H9 (cell line): ENCODE results near the gene GIPC3. TPM values are rescaled to one million over a fixed set of nuclear protein-coding genes. Genes with fewer than 3 reads are reported as not detected.

ENCODE experiments used
- DNase-seq: peaks from one replicate; pipeline ENCODE4 v3.0.0-alpha.2; 2017
- H2AFZ ChIP-seq: one replicate; pipeline ENCODE4 v1.6.1; 2013; ENCODE audit warnings: mild to moderate bottlenecking, low read length, control low read depth, moderate library complexity
- H2AK5ac ChIP-seq: 2 replicates; pipeline ENCODE4 v1.6.1; 2013; ENCODE audit warnings: low read length, control low read depth, mixed read lengths; ENCODE audit not compliant: insufficient read length
- H2BK120ac ChIP-seq: one replicate; pipeline ENCODE4 v1.6.1; 2013; ENCODE audit warnings: low read depth, mild to moderate bottlenecking, low read length, control low read depth, inconsistent platforms; ENCODE audit not compliant: poor library complexity, severe bottlenecking
- H2BK12ac ChIP-seq: 2 replicates; pipeline ENCODE4 v1.6.1; 2013; ENCODE audit warnings: low read length, control low read depth, mixed read lengths, low read depth; ENCODE audit not compliant: insufficient read length
- H2BK15ac ChIP-seq: 2 replicates; pipeline ENCODE4 v1.6.1; 2013; ENCODE audit warnings: low read depth, low read length, control low read depth
- H2BK20ac ChIP-seq: one replicate; pipeline ENCODE4 v1.6.1; 2013; ENCODE audit warnings: low read depth, mild to moderate bottlenecking, low read length, control low read depth, inconsistent platforms; ENCODE audit not compliant: poor library complexity, severe bottlenecking
- H2BK5ac ChIP-seq: 2 replicates; pipeline ENCODE4 v1.6.1; 2013; ENCODE audit warnings: low read length, control low read depth, mixed read lengths; ENCODE audit not compliant: insufficient read length
- H3K14ac ChIP-seq: 2 replicates; pipeline ENCODE4 v1.6.1; 2013; ENCODE audit warnings: low read length, control low read depth; ENCODE audit not compliant: insufficient read depth
- H3K18ac ChIP-seq: 2 replicates; pipeline ENCODE4 v1.6.1; 2013; ENCODE audit warnings: low read depth, mild to moderate bottlenecking, mixed read lengths, low read length, control low read depth; ENCODE audit not compliant: insufficient read length
- H3K23ac ChIP-seq: 2 replicates; pipeline ENCODE4 v1.6.1; 2013; ENCODE audit warnings: low read length, control low read depth, mixed read lengths, low read depth; ENCODE audit not compliant: insufficient read length
- H3K23me2 ChIP-seq: 2 replicates; pipeline ENCODE4 v1.6.1; 2013; ENCODE audit warnings: low read depth, mild to moderate bottlenecking, mixed read lengths, low read length, control low read depth; ENCODE audit not compliant: insufficient read length, poor library complexity, severe bottlenecking
- H3K27ac ChIP-seq: 2 replicates; pipeline ENCODE4 v1.5.1; 2013; ENCODE audit warnings: low read length, control low read depth, mixed read lengths, low read depth; ENCODE audit not compliant: insufficient read length
- H3K27me3 ChIP-seq: 2 replicates; pipeline ENCODE4 v1.6.1; 2013; ENCODE audit warnings: low read length, control low read depth, inconsistent platforms; ENCODE audit not compliant: insufficient read depth
- H3K4ac ChIP-seq: 2 replicates; pipeline ENCODE4 v1.6.1; 2013; ENCODE audit warnings: low read depth, mild to moderate bottlenecking, control low read depth, inconsistent platforms, low read length, moderate library complexity
- H3K4me1 ChIP-seq: 2 replicates; pipeline ENCODE4 v1.6.1; 2013; ENCODE audit warnings: low read length, control low read depth, inconsistent platforms; ENCODE audit not compliant: insufficient read depth
- H3K4me2 ChIP-seq: 2 replicates; pipeline ENCODE4 v1.6.1; 2013; ENCODE audit warnings: low read length, control low read depth, mixed read lengths; ENCODE audit not compliant: insufficient read length, insufficient read depth
- H3K56ac ChIP-seq: 2 replicates; pipeline ENCODE4 v1.6.1; 2013; ENCODE audit warnings: low read depth, mild to moderate bottlenecking, mixed read lengths, low read length, control low read depth; ENCODE audit not compliant: insufficient read length
- H3K79me1 ChIP-seq: 2 replicates; pipeline ENCODE4 v1.6.1; 2013; ENCODE audit warnings: low read depth, mild to moderate bottlenecking, moderate library complexity, low read length, control low read depth, inconsistent platforms; ENCODE audit not compliant: insufficient read depth, poor library complexity, severe bottlenecking
- H3K79me2 ChIP-seq: 2 replicates; pipeline ENCODE4 v1.6.1; 2013; ENCODE audit warnings: low read length, control low read depth, inconsistent platforms; ENCODE audit not compliant: insufficient read depth
- H3K9ac ChIP-seq: 2 replicates; pipeline ENCODE4 v1.6.1; 2013; ENCODE audit warnings: low read length, control low read depth, mixed read lengths; ENCODE audit not compliant: insufficient read length; ENCODE audit errors: extremely low read depth
- H3K9me3 ChIP-seq: one replicate; pipeline ENCODE4 v1.6.1; 2013; ENCODE audit warnings: low read depth, low read length, inconsistent platforms; ENCODE audit not compliant: control insufficient read depth
- H3T11ph ChIP-seq: one replicate; pipeline ENCODE4 v1.6.1; 2013; ENCODE audit warnings: mild to moderate bottlenecking, low read length, control low read depth, inconsistent platforms
- H4K20me1 ChIP-seq: one replicate; pipeline ENCODE4 v1.6.1; 2013; ENCODE audit not compliant: control insufficient read depth, insufficient read length, insufficient read depth
- H4K5ac ChIP-seq: 2 replicates; pipeline ENCODE4 v1.6.1; 2013; ENCODE audit warnings: low read depth, mild to moderate bottlenecking, mixed read lengths, low read length, control low read depth; ENCODE audit not compliant: insufficient read length
- H4K8ac ChIP-seq: replicated peaks from 2 replicates; pipeline ENCODE4 v1.6.1; 2013; ENCODE audit warnings: low read length, control low read depth, mixed read lengths, low read depth; ENCODE audit not compliant: insufficient read length
- H4K91ac ChIP-seq: 2 replicates; pipeline ENCODE4 v1.6.1; 2013; ENCODE audit warnings: low read depth, mild to moderate bottlenecking, moderate library complexity, mixed read lengths, low read length, control low read depth; ENCODE audit not compliant: insufficient read length
- H3K27ac Mint-ChIP-seq, 3 experiments: 2 replicates in 2 of 3; 3 replicates in 1 of 3; pipeline ENCODE4 v1.8.0; 2020 to 2021; ENCODE audit warnings: mixed read lengths in 3 of 3, mild to moderate bottlenecking in 1 of 3, moderate library complexity in 1 of 3
- H3K27me3 Mint-ChIP-seq: 2 replicates; pipeline ENCODE4 v1.8.0; 2021; ENCODE audit warnings: low read depth, mild to moderate bottlenecking, moderate library complexity, mixed read lengths
- H3K36me3 Mint-ChIP-seq, 3 experiments: 2 replicates in 2 of 3; 3 replicates in 1 of 3; pipeline ENCODE4 v1.8.0; 2020 to 2021; ENCODE audit warnings: low read depth in 3 of 3, mixed read lengths in 3 of 3; ENCODE audit not compliant: insufficient read depth in 1 of 3
- H3K4me1 Mint-ChIP-seq, 2 experiments: 2 replicates each; pipeline ENCODE4 v1.8.0; 2020; ENCODE audit warnings: mixed read lengths in 2 of 2
- H3K4me3 Mint-ChIP-seq, 2 experiments: 2 replicates in 1 of 2; 3 replicates in 1 of 2; pipeline ENCODE4 v1.8.0; 2020 to 2021; ENCODE audit warnings: mild to moderate bottlenecking in 2 of 2, mixed read lengths in 2 of 2, moderate library complexity in 1 of 2
- H3K9me3 Mint-ChIP-seq, 2 experiments: 2 replicates in 1 of 2; 3 replicates in 1 of 2; pipeline ENCODE4 v1.8.0; 2020; ENCODE audit warnings: mild to moderate bottlenecking in 2 of 2, mixed read lengths in 2 of 2, moderate library complexity in 1 of 2
- CTCF ChIP-seq: fragments of 200-600 bp; sonication (generic); conservative IDR thresholded peaks from 3 replicates; pipeline ENCODE4 v1.8.0; 2021; ENCODE audit warnings: antibody characterized with exemption, mild to moderate bottlenecking
- WGBS: extraction: QIAGEN DNeasy Blood & Tissue Kit; methylation state at CpG from one replicate; pipeline ENCODE4 v1.1.7; 2013; ENCODE audit warnings: missing lambda C conversion rate, low lambda C conversion rate, mixed read lengths; ENCODE audit not compliant: insufficient read length; ENCODE audit errors: extremely low coverage; 5-methylcytosine and 5-hydroxymethylcytosine counted together
- total RNA-seq: library from RNA; stranded (reverse); gene quantifications from 2 replicates; pipeline ENCODE4 v1.2.1, GENCODE V29; 2021

GIPC3 gene
- total RNA-seq, 1 experiment from 2014 or later = 1.6 TPM

GRCh38 chr19:3548606-3549005, 36.7 kb upstream of the GIPC3 start:
- Histone ChIP-seq H3K27me3 (no peaks in the 10 kb centered on the region), H3K79me1 (no peaks in the 10 kb centered on the region), H2AFZ (no peak overlapping the region), H4K91ac (no peak overlapping the region), H3K56ac (no peak overlapping the region), H3K9ac (no peak overlapping the region), H3K4ac (no peak overlapping the region), H2BK12ac (no peak overlapping the region), H3K4me2 (no peak overlapping the region), H3K27ac (no peak overlapping the region), H3K9me3 (no peaks in the 10 kb centered on the region), H4K5ac (no peak overlapping the region), H2BK20ac (no peak overlapping the region), H3K23me2 (no peaks in the 10 kb centered on the region), H3K23ac (no peak overlapping the region), H2BK15ac (no peak overlapping the region), H3K4me1 (no peaks in the 10 kb centered on the region), H3K14ac (no peak overlapping the region), H4K8ac (no peak overlapping the region), H2AK5ac (no peak overlapping the region), H3T11ph (no peak overlapping the region), H4K20me1 (no peaks in the 10 kb centered on the region), H2BK5ac (no peak overlapping the region), H2BK120ac (no peak overlapping the region), H3K18ac (no peak overlapping the region), H3K79me2 (no peaks in the 10 kb centered on the region)
- Mint-ChIP-seq H3K4me1 (peaks cover 2 to 3% of the 10 kb centered on the region in 2 experiments; a peak in 1 of 4 replicates), H3K36me3 (peaks cover 4 to 13% (median 12%) of the 10 kb centered on the region in 3 experiments; a peak in 6 of 7 replicates), H3K27me3 (no peaks in the 10 kb centered on the region; the same call in 1 of the 2 replicates), H3K4me3 (no peak overlapping the region), H3K9me3 (no peaks in the 10 kb centered on the region), H3K27ac (no peak overlapping the region)
- DNase-seq = no peak
- WGBS = no CpG with 5 or more reads among the region's 14 CpGs
- TF ChIP-seq CTCF = no peak
